ENCODE measurements around the gene FRMD7. TPM values are rescaled to one million over a fixed set of nuclear protein-coding genes. Genes with fewer than 3 reads are reported as not detected.
A peak's percentile ranks its signal among the peaks of the same experiment; 100 is the strongest.

FRMD7 gene, protein sequence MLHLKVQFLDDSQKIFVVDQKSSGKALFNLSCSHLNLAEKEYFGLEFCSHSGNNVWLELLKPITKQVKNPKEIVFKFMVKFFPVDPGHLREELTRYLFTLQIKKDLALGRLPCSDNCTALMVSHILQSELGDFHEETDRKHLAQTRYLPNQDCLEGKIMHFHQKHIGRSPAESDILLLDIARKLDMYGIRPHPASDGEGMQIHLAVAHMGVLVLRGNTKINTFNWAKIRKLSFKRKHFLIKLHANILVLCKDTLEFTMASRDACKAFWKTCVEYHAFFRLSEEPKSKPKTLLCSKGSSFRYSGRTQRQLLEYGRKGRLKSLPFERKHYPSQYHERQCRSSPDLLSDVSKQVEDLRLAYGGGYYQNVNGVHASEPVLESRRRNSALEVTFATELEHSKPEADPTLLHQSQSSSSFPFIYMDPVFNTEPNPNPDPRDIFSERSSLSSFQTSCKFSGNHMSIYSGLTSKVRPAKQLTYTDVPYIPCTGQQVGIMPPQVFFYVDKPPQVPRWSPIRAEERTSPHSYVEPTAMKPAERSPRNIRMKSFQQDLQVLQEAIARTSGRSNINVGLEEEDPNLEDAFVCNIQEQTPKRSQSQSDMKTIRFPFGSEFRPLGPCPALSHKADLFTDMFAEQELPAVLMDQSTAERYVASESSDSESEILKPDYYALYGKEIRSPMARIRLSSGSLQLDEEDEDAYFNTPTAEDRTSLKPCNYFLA
- total RNA-seq (not detected), polyA plus RNA-seq (not detected)

DNA sequence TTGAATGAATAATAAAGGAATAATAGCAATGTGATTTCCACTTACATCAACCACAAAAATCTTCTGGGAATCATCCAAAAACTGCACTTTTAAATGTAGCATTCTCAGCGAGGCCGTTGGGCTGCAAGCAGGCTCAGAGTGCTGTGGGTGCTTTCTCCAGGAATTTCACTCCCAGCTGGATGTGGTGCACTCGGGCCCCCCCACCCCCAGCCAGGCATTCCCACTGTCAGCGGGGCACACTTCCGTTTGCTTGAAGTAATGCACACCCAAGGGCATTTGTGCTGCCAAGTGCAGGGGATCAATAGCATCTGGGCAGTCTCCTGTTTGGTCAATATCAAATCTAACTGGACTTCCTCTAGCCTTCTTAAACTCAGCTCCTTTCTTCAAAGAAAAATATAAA is at the start of gene FRMD7:
FRMD7 (minus strand) TSS at position 278 of the 400 bp plus-strand sequence; CDS start at position 102, 176 bp downstream.
- no peak within 1 kb of the TSS for H3K27ac Mint-ChIP-seq
- ATAC-seq (ENCODE audit: low read depth in 2 of 2) (no peak), DNase-seq (no peak)
- no peak within 1 kb of the TSS for H3K27ac ChIP-seq (ENCODE audit: insufficient read depth, low read length, poor library complexity, severe bottlenecking)
- no peaks in the 10 kb centered on the region for H3K27me3 ChIP-seq (ENCODE audit: control insufficient read depth, insufficient read depth, low read length)
- H3K9me3 Mint-ChIP-seq = peaks cover 0 to 1% (median 0%) of the 10 kb centered on the region in 7 donors
- peak within 1 kb of the TSS in 1 of 4 donors; percentile 15 for H3K4me3 Mint-ChIP-seq
- H3K27me3 Mint-ChIP-seq = peaks cover 8% of the 10 kb centered on the region
- H3K4me3 ChIP-seq (ENCODE audit: low read depth, low read length) = no peak within 1 kb of the TSS
- no peaks in the 10 kb centered on the region for H3K36me3 Mint-ChIP-seq
- no peaks in the 10 kb centered on the region for H3K4me1 ChIP-seq (ENCODE audit: control insufficient read depth, insufficient read depth, low read length, poor library complexity, severe bottlenecking)
- no peaks in the 10 kb centered on the region for H3K4me1 Mint-ChIP-seq
- no peaks in the 10 kb centered on the region for H3K36me3 ChIP-seq (ENCODE audit: control insufficient read depth, insufficient read depth, low read length)
- no peaks in the 10 kb centered on the region for H3K9me3 ChIP-seq (ENCODE audit: control insufficient read depth in 2 of 2, low read length in 2 of 2)

DNA sequence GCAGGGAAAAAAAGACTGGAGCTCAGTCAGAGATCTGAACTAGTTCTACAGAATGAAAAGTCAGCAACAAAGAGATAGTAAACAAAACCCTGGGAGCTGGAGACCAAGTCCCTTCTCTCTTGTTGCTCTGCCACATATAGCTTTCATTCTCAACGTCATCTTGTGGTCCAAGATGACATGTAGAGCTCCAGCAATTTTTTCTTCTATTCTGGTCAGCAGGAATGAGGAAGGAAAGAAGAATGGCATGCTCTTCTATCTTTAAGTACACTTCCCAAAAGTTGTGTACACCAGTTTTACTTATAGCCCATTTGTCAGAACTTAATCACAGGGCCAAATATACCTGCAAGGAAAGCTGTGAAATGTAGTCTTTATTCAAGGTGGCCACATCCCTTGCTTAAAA is 45.8 kb upstream of the FRMD7 start:
- no peak overlapping the region for H3K4me3 ChIP-seq (ENCODE audit: low read depth, low read length)
- H3K36me3 ChIP-seq (ENCODE audit: control insufficient read depth, insufficient read depth, low read length) = no peaks in the 10 kb centered on the region
- ATAC-seq (ENCODE audit: low read depth in 2 of 2) (no peak), DNase-seq (no peak)
- no peaks in the 10 kb centered on the region for H3K9me3 ChIP-seq (ENCODE audit: control insufficient read depth in 2 of 2, low read length in 2 of 2)
- no peaks in the 10 kb centered on the region for H3K4me1 ChIP-seq (ENCODE audit: control insufficient read depth, insufficient read depth, low read length, poor library complexity, severe bottlenecking)
- Mint-ChIP-seq H3K4me3 (no peak overlapping the region), H3K27ac (no peak overlapping the region), H3K4me1 (no peaks in the 10 kb centered on the region), H3K9me3 (peaks cover 0 to 2% (median 0%) of the 10 kb centered on the region in 7 donors), H3K27me3 (no peaks in the 10 kb centered on the region), H3K36me3 (no peaks in the 10 kb centered on the region)
- no peak overlapping the region for H3K27ac ChIP-seq (ENCODE audit: insufficient read depth, low read length, poor library complexity, severe bottlenecking)
- H3K27me3 ChIP-seq (ENCODE audit: control insufficient read depth, insufficient read depth, low read length) = no peaks in the 10 kb centered on the region

DNA sequence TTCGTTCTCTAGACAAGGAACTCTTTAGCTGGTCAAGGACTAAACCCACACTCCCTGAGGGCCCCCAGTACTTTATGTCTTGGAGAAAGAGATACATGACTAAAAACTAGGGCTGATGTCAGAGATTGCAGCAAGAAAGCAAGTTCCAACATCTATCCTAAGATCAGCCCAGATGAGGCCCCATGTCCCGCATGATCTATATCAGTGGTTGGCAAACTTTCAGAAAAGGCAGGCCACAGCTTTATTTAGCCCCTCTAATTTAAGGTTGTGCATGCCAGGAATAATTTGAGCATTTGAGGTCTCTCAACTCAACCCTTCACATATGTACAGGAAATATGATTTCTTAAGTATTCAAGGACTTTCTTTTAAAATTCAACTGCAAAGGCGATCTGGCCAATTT is 44.1 kb upstream of the FRMD7 start:
- Histone ChIP-seq H3K4me3 (ENCODE audit: low read depth, low read length) (no peak overlapping the region), H3K9me3 (ENCODE audit: control insufficient read depth in 2 of 2, low read length in 2 of 2) (no peaks in the 10 kb centered on the region), H3K27ac (ENCODE audit: insufficient read depth, low read length, poor library complexity, severe bottlenecking) (no peak overlapping the region), H3K4me1 (ENCODE audit: control insufficient read depth, insufficient read depth, low read length, poor library complexity, severe bottlenecking) (no peaks in the 10 kb centered on the region), H3K36me3 (ENCODE audit: control insufficient read depth, insufficient read depth, low read length) (no peaks in the 10 kb centered on the region), H3K27me3 (ENCODE audit: control insufficient read depth, insufficient read depth, low read length) (no peaks in the 10 kb centered on the region)
- Mint-ChIP-seq H3K4me3 (no peak overlapping the region), H3K9me3 (peaks cover 0 to 2% (median 0%) of the 10 kb centered on the region in 7 donors), H3K27ac (no peak overlapping the region), H3K36me3 (no peaks in the 10 kb centered on the region), H3K27me3 (no peaks in the 10 kb centered on the region), H3K4me1 (no peaks in the 10 kb centered on the region)
- DNase-seq = no peak
- ATAC-seq (ENCODE audit: low read depth in 2 of 2) = no peak

DNA sequence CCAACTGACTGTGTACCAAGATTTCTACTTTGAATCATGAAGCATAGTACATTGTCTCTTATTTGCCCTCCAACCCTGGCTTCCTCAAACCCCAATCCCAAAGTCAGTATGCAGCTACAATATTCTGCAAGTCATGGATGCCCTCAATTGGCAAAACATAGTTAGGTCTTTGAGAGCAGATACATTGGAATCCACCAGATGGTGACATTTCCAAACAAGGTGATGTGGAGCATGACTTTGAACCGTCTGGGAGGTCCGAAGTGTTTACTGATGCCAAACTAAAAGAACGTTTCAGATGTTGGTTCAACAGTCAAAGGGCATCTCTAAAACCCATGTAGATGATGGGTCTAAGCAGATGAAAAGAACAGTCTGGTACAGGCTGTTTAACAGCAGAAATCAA is 43.7 kb upstream of the FRMD7 start:
- H3K4me3 ChIP-seq (ENCODE audit: low read depth, low read length) = no peak overlapping the region
- no peak overlapping the region for H3K27ac ChIP-seq (ENCODE audit: insufficient read depth, low read length, poor library complexity, severe bottlenecking)
- no peaks in the 10 kb centered on the region for H3K4me1 Mint-ChIP-seq
- H3K4me1 ChIP-seq (ENCODE audit: control insufficient read depth, insufficient read depth, low read length, poor library complexity, severe bottlenecking) = no peaks in the 10 kb centered on the region
- no peaks in the 10 kb centered on the region for H3K27me3 Mint-ChIP-seq
- H3K4me3 Mint-ChIP-seq = no peak overlapping the region
- H3K36me3 Mint-ChIP-seq = no peaks in the 10 kb centered on the region
- H3K9me3 ChIP-seq (ENCODE audit: control insufficient read depth in 2 of 2, low read length in 2 of 2) = no peaks in the 10 kb centered on the region
- H3K27me3 ChIP-seq (ENCODE audit: control insufficient read depth, insufficient read depth, low read length) = no peaks in the 10 kb centered on the region
- peak in 1 of 3 donors; percentile 2 for DNase-seq
- peaks cover 0 to 2% (median 0%) of the 10 kb centered on the region in 7 donors for H3K9me3 Mint-ChIP-seq
- no peaks in the 10 kb centered on the region for H3K36me3 ChIP-seq (ENCODE audit: control insufficient read depth, insufficient read depth, low read length)
- no peak overlapping the region for H3K27ac Mint-ChIP-seq
- ATAC-seq (ENCODE audit: low read depth in 2 of 2) = no peak

DNA sequence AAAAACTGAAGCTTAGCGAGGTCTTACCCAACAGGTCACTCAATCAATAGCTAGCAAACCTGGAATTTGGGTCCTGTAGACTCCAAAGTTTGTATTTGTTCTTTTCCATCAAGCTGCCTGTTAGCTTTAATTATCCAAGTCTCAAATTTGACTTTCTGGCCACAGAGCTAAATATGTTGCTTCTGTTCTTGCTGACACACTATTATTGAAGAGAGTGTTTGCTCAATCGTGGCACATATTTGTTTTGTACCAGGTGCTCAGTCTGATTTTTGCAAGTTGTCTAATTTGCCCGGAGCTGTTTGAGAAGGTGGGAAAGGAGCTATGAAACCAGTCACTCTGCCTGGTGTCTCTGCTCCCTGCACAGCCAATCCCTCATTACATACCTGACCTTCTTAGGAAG is 41.7 kb upstream of the FRMD7 start:
- no peak overlapping the region for H3K4me3 Mint-ChIP-seq
- Histone ChIP-seq H3K27ac (ENCODE audit: insufficient read depth, low read length, poor library complexity, severe bottlenecking) (no peak overlapping the region), H3K9me3 (ENCODE audit: control insufficient read depth in 2 of 2, low read length in 2 of 2) (no peaks in the 10 kb centered on the region), H3K36me3 (ENCODE audit: control insufficient read depth, insufficient read depth, low read length) (no peaks in the 10 kb centered on the region), H3K27me3 (ENCODE audit: control insufficient read depth, insufficient read depth, low read length) (no peaks in the 10 kb centered on the region), H3K4me1 (ENCODE audit: control insufficient read depth, insufficient read depth, low read length, poor library complexity, severe bottlenecking) (no peaks in the 10 kb centered on the region), H3K4me3 (ENCODE audit: low read depth, low read length) (no peak overlapping the region)
- ATAC-seq (ENCODE audit: low read depth in 2 of 2) (no peak), DNase-seq (no peak)
- H3K9me3 Mint-ChIP-seq = peaks cover 0 to 4% (median 0%) of the 10 kb centered on the region in 7 donors
- no peak overlapping the region for H3K27ac Mint-ChIP-seq
- no peaks in the 10 kb centered on the region for H3K27me3 Mint-ChIP-seq
- no peaks in the 10 kb centered on the region for H3K4me1 Mint-ChIP-seq
- no peaks in the 10 kb centered on the region for H3K36me3 Mint-ChIP-seq

DNA sequence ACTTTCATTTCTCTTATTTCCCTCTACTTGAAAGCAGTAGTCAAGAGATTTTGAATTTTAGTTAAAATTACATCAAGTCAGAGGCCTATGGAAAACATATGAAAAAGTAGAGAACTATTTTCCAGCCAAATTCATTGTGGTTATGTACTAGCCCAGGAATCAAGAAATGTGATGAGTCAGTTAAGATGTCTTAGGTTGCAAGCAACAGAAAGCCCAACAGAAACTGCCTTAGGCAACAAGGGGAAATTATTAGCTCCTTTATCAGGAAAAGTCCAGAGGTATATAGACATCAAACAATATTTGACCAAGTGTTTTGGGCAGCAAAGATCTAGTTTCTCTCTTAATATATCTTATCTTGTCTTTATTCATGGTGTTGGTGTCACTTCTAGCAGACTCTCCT is 37.8 kb upstream of the FRMD7 start:
- Histone ChIP-seq H3K9me3 (ENCODE audit: control insufficient read depth in 2 of 2, low read length in 2 of 2) (no peaks in the 10 kb centered on the region), H3K4me1 (ENCODE audit: control insufficient read depth, insufficient read depth, low read length, poor library complexity, severe bottlenecking) (no peaks in the 10 kb centered on the region), H3K4me3 (ENCODE audit: low read depth, low read length) (no peak overlapping the region), H3K27me3 (ENCODE audit: control insufficient read depth, insufficient read depth, low read length) (no peaks in the 10 kb centered on the region), H3K36me3 (ENCODE audit: control insufficient read depth, insufficient read depth, low read length) (no peaks in the 10 kb centered on the region), H3K27ac (ENCODE audit: insufficient read depth, low read length, poor library complexity, severe bottlenecking) (no peak overlapping the region)
- no peak overlapping the region for H3K4me3 Mint-ChIP-seq
- H3K27ac Mint-ChIP-seq = no peak overlapping the region
- H3K4me1 Mint-ChIP-seq = no peaks in the 10 kb centered on the region
- no peaks in the 10 kb centered on the region for H3K36me3 Mint-ChIP-seq
- ATAC-seq (ENCODE audit: low read depth in 2 of 2) = no peak
- H3K9me3 Mint-ChIP-seq = peaks cover 0 to 6% (median 2%) of the 10 kb centered on the region in 7 donors
- no peaks in the 10 kb centered on the region for H3K27me3 Mint-ChIP-seq
- DNase-seq = no peak

DNA sequence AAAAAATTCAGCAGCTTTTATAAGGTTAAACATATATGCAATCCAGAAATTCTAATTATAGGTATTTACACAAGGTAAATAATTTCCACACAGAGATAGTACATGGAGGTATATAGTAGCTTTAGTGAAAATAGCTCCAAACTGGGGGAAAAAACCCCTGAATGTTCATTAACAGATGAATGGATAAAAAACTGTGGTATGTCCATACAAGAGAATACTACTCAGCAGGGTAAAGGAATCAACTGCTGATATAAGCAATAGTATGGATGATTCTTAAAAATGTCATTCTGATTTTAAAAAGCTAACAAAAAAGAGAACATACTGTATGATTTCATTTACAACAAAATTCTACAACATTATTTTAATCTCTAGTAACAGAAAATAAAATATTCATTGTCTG is 37.2 kb upstream of the FRMD7 start:
- no peaks in the 10 kb centered on the region for H3K36me3 Mint-ChIP-seq
- H3K9me3 Mint-ChIP-seq = peaks cover 0 to 6% (median 2%) of the 10 kb centered on the region in 7 donors
- no peaks in the 10 kb centered on the region for H3K36me3 ChIP-seq (ENCODE audit: control insufficient read depth, insufficient read depth, low read length)
- no peak overlapping the region for H3K27ac Mint-ChIP-seq
- H3K4me1 Mint-ChIP-seq = no peaks in the 10 kb centered on the region
- no peaks in the 10 kb centered on the region for H3K27me3 ChIP-seq (ENCODE audit: control insufficient read depth, insufficient read depth, low read length)
- H3K27me3 Mint-ChIP-seq = no peaks in the 10 kb centered on the region
- H3K4me3 Mint-ChIP-seq = peak overlapping the region in 1 of 4 donors; percentile 51
- H3K4me3 ChIP-seq (ENCODE audit: low read depth, low read length) = no peak overlapping the region
- H3K4me1 ChIP-seq (ENCODE audit: control insufficient read depth, insufficient read depth, low read length, poor library complexity, severe bottlenecking) = no peaks in the 10 kb centered on the region
- no peaks in the 10 kb centered on the region for H3K9me3 ChIP-seq (ENCODE audit: control insufficient read depth in 2 of 2, low read length in 2 of 2)
- H3K27ac ChIP-seq (ENCODE audit: insufficient read depth, low read length, poor library complexity, severe bottlenecking) = no peak overlapping the region
- DNase-seq (no peak), ATAC-seq (ENCODE audit: low read depth in 2 of 2) (no peak)
